ENCODE data around the gene LYRM2.

Gene LYRM2

DNA sequence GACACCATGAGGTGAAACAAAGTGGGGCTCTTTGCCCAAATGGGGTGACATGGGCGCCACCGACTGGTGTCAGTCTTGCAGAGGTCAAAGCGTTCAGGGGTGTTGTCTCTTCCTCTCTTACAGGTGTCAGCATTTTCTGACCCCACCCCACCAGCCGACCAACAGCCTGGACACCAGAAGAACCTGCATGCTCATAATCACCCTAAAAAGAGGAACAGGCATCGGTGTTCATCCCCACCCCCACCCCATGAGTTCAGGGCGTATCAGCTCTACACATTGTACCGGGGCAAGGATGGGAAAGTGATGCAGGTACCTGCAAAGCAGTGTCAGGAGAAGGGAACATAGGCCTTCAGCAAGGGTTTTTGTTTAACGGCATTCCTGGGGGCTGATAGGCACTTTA is 14.8 kb downstream of the LYRM2 start:
- Mint-ChIP-seq H3K36me3 (ENCODE audit: low read depth) (peaks cover 39% of the 10 kb centered on the region), H3K27ac (no peak overlapping the region), H3K9me3 (no peaks in the 10 kb centered on the region), H3K4me1 (no peaks in the 10 kb centered on the region), H3K27me3 (ENCODE audit: low read depth) (peaks cover 3% of the 10 kb centered on the region), H3K4me3 (no peak overlapping the region)
- TF ChIP-seq, protein P1, sequence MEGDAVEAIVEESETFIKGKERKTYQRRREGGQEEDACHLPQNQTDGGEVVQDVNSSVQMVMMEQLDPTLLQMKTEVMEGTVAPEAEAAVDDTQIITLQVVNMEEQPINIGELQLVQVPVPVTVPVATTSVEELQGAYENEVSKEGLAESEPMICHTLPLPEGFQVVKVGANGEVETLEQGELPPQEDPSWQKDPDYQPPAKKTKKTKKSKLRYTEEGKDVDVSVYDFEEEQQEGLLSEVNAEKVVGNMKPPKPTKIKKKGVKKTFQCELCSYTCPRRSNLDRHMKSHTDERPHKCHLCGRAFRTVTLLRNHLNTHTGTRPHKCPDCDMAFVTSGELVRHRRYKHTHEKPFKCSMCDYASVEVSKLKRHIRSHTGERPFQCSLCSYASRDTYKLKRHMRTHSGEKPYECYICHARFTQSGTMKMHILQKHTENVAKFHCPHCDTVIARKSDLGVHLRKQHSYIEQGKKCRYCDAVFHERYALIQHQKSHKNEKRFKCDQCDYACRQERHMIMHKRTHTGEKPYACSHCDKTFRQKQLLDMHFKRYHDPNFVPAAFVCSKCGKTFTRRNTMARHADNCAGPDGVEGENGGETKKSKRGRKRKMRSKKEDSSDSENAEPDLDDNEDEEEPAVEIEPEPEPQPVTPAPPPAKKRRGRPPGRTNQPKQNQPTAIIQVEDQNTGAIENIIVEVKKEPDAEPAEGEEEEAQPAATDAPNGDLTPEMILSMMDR (IDR thresholded peaks at IDR 0.05; ENCODE audit: unreplicated experiment in 3 of 3): no peak

DNA sequence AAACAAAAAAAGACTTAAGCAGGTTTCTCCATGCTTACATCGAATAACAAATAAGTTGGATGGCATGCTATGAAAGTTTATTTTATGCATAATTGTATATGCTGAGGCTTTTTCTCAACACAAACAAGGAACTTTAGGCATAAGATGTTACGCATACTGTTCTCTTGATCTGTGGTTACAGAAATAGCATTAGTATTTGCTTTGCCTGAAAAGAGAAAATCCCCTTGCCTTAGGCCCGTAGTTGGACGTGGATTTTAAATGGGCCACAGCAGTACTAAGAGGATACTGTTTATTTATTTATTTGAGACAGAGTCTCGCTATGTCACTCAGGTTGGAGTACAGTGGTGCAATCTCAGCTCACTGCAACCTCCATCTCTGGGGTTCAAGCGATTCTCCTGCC is 19.0 kb downstream of the LYRM2 start:
- Mint-ChIP-seq H3K36me3 (ENCODE audit: low read depth) (peaks cover 20% of the 10 kb centered on the region), H3K4me1 (no peaks in the 10 kb centered on the region), H3K9me3 (no peaks in the 10 kb centered on the region), H3K4me3 (no peak overlapping the region), H3K27me3 (ENCODE audit: low read depth) (peaks cover 3% of the 10 kb centered on the region), H3K27ac (no peak overlapping the region)
- TF ChIP-seq, protein P1 (IDR thresholded peaks at IDR 0.05; ENCODE audit: unreplicated experiment in 3 of 3): no peak

DNA sequence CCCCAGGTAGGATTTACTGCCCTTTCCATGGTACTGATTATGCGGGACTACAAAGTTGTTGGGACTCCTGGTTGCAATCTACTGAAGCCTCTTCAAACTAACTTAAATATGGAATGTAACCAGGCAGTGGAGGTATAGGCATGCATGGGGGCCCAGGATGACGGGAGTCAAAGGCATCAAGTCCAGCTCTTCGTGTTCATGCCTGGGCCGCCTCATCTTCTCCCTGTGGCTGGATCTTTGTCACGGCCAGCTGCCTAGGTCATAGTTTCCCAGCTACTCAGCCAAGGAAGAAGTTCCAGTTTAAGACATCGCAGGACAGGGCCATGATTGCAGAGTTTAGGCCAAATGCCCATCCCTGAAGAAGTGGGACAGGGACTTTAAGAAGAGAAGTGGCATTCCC is 20.5 kb downstream of the LYRM2 start:
- no peaks in the 10 kb centered on the region for H3K4me1 Mint-ChIP-seq
- TF ChIP-seq, protein P1 (IDR thresholded peaks at IDR 0.05; ENCODE audit: unreplicated experiment in 3 of 3): no peak
- H3K27ac Mint-ChIP-seq: no peak overlapping the region
- H3K4me3 Mint-ChIP-seq: no peak overlapping the region
- peaks cover 12% of the 10 kb centered on the region for H3K36me3 Mint-ChIP-seq (ENCODE audit: low read depth)
- peaks cover 3% of the 10 kb centered on the region for H3K27me3 Mint-ChIP-seq (ENCODE audit: low read depth)
- no peaks in the 10 kb centered on the region for H3K9me3 Mint-ChIP-seq

DNA sequence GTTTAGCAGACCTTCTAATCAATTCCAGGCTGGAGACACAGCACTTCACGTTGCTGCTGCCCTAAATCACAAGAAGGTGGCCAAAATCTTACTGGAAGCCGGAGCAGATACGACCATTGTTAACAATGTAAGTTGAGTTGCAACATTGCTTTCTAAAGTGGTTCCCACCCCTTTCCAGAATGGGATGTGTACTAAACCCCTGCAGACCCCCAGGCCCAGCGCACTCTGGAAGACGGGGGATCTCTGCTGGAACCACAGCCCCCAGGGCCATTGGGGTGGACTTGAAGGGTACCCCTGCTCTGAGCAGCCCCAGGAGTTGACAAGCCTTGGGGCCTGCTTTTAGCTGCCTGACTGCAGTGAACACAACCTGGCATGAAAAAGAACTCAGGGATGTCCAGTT is 22.0 kb downstream of the LYRM2 start:
- Mint-ChIP-seq H3K27me3 (ENCODE audit: low read depth) (no peaks in the 10 kb centered on the region), H3K4me1 (no peaks in the 10 kb centered on the region), H3K4me3 (no peak overlapping the region), H3K27ac (no peak overlapping the region), H3K36me3 (ENCODE audit: low read depth) (peaks cover 15% of the 10 kb centered on the region), H3K9me3 (no peaks in the 10 kb centered on the region)
- TF ChIP-seq, protein P1 (IDR thresholded peaks at IDR 0.05; ENCODE audit: unreplicated experiment in 3 of 3): no peak

DNA sequence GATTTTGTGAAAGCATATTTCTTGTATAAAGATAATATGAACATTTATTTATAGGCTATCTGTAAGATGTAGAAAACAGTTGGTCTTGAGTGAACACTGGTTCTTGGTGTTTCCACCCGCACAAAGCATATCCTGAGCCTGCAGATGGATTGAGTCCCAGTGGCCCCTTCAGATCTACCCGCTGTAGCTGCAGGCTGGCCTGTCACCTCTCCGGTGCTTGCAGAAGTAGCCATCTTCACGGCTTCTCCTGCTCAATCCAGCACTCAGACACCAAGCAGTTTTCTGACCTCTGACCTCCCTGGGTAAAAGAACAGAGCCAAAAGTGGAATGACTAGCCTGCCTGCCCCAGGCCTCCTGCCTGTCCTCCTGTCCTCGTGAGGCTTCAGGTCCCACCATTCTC is 22.7 kb downstream of the LYRM2 start:
- H3K9me3 Mint-ChIP-seq: no peaks in the 10 kb centered on the region
- TF ChIP-seq, protein P1 (IDR thresholded peaks at IDR 0.05; ENCODE audit: unreplicated experiment in 3 of 3): no peak
- no peaks in the 10 kb centered on the region for H3K27me3 Mint-ChIP-seq (ENCODE audit: low read depth)
- no peaks in the 10 kb centered on the region for H3K4me1 Mint-ChIP-seq
- H3K27ac Mint-ChIP-seq: no peak overlapping the region
- H3K36me3 Mint-ChIP-seq (ENCODE audit: low read depth): peaks cover 15% of the 10 kb centered on the region
- H3K4me3 Mint-ChIP-seq: no peak overlapping the region

DNA sequence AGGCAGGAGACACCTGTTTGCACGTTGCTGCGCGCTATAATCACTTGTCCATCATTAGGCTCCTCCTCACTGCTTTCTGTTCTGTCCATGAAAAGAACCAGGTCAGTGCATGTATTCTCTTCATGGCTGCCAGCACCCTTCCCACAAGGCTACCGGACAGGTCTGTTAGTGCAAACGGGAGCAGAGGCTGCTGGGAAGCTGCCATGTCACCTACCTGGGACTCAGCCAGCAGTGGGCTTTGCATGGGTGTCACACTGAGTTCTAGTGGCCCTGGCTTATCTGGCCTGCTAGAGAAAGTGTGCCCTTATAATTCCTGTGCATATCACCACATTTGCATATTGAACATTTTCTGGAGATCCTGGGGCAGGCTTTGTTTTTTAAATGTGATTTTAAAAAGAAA is 24.8 kb downstream of the LYRM2 start:
- Mint-ChIP-seq H3K4me3 (no peak overlapping the region), H3K4me1 (no peaks in the 10 kb centered on the region), H3K27ac (no peak overlapping the region), H3K36me3 (ENCODE audit: low read depth) (peaks cover 22% of the 10 kb centered on the region), H3K9me3 (no peaks in the 10 kb centered on the region), H3K27me3 (ENCODE audit: low read depth) (no peaks in the 10 kb centered on the region)
- TF ChIP-seq, protein P1 (IDR thresholded peaks at IDR 0.05; ENCODE audit: unreplicated experiment in 3 of 3): no peak

Data from nephron (organoid).